Stimulated activated CD4-positive, alpha-beta T cell treated with anti-CD3 and anti-CD28 coated beads, TNF-alpha, amount 100 ng/mL, for 4 hours (primary cell): ENCODE data around the gene RRP15.
"Not testable (repeated sequence)": the region's sequence is repeated elsewhere in the genome, so short reads cannot be mapped to it uniquely, and the experiment has no call there.

Source experiments
- DNase-seq, 3 experiments: peaks; one replicate each; pipeline ENCODE4 v3.0.0-alpha.2; 2020; ENCODE audit warnings: low read depth in 3 of 3

RRP15 gene

DNA sequence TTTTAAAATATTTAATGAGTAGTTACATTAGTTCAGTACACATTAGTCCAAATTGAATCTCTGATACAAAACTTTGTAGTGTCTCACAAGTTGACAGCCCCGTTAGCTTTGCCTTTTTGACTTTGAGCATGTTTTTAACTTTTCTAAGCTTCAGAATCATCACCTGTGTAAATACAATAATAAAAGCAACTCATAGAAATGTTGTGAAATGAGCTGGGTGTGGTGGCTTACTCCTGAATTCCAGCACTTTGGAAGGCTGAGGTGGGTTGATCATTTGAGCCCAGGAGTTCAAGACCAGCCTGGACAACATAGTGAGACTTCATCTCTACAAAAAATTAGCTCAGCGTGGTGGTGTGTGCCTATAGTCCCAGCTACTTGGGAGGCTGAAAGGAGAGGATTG, 11.1 kb downstream of the RRP15 start:
- DNase-seq, result no peak

DNA sequence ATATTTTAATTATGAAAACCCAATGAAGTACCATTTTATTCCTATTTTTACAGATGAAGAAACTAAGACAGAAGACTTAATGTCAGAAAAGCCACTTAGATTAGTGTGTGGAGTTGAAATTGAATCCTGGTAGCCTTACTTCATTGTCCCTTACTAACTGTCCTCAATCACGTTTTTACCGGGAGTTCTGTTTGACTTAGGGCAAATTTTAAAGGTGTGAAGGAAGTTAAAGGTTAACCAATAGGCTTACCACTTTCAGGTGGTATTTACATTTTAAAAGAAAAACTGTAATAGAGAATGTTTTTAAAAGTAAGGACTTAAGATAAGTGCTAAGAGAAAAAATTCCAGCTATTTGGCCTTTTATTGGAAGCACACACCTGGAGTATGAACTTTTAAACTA, 12.4 kb downstream of the RRP15 start:
- DNase-seq, result no peak

GRCh38 chr1:218297867-218298266, 12.8 kb downstream of the RRP15 start:
- no peak for DNase-seq

DNA sequence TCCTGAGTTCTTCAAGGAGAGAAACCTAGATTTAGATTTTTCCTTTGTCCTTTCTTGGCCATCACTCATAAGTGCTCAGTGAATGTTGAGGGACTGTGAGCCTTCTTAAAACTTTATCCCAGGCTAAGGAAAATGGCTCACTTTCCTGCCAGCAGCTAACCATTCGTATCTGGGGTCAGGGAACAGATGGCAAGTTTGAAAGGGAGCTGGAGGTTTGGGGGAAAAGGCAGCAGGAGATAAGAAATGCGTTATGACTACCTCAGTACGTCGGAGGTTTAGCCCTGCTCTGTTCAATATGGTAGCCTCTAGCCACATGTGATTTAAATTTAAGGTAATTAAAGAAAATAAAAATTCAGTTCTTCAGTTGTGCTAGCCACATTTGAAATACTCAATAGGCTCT, 13.3 kb downstream of the RRP15 start:
- no peak for DNase-seq

DNA sequence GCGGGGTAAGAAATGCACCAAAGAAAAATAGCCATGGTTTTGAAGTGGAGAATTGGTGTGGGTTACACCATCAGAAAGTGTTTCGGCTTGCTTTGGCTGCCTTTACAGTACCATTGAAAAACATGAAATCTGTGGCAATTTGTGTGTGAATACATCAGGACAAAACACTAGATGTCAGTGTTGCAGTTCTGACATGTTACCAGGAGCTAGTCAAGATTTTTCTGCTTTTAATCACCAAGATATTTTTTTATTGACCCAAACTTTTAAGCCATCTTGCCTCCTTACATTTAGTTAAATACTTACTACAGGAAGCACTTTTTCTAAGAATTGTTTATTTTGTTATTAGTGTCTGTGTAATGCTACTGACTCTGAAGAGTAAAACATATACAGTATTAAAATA, 14.3 kb downstream of the RRP15 start:
- no peak for DNase-seq

GRCh38 chr1:218301217-218301616, 16.1 kb downstream of the RRP15 start:
- DNase-seq, result no peak

- no peak for DNase-seq
Observed at GRCh38 chr1:218302155-218302554, 17.1 kb downstream of the RRP15 start.

DNA sequence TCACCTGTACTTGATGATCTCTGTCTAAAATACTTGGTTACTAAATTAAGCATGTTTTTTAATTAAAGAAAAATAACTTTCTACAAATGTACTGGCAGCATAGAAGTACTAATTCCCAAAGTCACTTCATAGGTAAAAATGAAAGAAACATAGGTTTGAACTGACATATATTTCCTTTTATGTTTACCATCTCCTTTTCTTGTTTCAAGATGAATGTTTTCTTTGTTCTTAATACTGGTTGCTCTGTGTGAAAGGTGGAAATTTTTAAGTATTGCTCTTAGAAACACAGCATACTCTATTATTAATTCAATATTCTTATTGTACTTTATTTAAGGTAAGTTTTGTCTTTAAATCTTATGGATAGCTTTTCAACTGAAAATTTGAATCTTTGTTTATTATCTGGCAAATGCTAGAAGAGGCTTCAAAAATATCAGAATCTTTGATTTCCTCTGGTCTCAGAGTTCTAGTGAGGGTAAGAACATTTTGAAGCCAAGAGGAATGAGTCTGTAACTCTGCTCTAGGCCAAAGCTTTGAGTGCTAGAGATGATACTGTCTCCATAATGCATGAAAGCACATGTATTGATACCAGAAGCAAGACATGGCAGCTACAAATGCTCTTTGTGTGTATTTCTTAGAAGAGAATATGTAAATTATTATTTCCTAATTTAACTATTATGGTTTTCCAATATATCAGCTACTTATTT, 18.2 kb downstream of the RRP15 start:
- no peak for DNase-seq

DNA sequence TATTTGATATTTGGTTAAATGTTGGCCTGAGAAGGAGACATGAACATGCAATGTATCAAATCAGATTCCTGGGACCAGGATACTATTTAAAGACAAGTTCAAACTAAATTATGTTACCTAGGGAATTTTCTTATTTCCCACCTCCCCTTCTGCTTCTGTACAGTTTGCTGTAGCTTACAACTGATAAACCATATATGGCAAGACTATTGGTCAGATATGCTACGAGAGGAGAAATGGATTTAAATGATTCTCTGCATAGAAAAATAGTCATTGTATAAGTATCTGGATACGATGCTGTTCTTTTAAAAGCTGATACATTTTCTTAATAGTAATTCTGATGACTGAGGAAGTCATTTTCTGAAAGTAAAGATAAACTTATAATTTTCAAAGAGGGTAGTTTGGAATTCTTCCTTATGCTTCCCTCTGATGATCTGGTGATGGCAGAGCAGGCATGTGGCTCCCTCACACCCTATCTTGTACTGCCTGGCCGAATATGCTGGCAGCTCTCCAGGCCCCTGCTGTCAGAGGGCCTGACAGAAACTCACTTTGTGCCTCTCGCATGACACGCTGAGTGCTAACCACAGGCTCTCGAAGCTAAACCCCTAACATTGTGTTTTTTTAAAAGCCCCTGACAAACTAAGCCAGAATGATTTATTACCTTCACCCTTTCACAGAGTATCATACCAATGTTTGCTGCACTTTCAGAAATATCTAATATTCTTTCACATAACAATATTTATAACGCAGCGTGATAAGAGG, 19.4 kb downstream of the RRP15 start:
- DNase-seq, result no peak

GRCh38 chr1:218305472-218306064, 20.5 kb downstream of the RRP15 start:
- DNase-seq, result no peak

DNA sequence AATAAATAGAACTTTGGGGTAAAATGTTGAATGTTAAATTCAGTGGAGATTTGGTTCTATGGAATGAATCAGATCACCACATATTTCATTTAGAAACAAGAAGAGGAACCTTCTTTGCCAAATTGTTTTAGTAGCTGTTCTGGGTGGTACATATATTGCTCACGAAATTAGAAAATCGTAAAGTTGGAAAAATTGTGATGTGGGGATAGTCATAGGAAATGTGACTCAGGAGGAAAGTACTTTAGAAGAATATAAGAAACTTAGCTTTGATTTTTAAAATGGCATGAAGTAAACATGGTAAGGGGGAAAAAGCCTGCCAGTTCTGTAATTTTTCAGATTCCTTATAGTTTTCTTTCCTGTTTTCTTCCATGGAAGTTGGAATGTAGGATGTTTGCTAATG, 27.4 kb downstream of the RRP15 start:
- DNase-seq, result no peak

DNA sequence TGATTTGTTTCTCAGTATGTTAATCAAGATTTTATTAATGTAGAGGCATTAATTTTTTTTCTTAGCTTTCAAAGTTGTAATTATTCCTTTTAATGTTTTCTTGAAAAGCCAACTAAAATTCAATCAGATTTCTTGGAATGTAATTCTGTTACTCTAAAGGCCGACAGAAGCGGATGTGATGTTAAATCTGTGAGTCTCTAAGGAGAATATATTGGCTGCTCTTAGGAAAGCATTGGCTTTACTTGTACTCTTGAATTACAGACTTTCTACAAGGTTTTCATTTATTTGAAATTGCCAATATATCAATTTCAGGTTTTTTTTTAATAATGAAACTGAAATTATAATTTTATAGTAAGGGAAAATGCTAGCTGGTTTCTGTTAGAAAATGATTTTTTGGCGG, 29.2 kb downstream of the RRP15 start:
- DNase-seq, result no peak

- DNase-seq, result no peak
Observed at GRCh38 chr1:218315638-218316037, 30.5 kb downstream of the RRP15 start.

DNA sequence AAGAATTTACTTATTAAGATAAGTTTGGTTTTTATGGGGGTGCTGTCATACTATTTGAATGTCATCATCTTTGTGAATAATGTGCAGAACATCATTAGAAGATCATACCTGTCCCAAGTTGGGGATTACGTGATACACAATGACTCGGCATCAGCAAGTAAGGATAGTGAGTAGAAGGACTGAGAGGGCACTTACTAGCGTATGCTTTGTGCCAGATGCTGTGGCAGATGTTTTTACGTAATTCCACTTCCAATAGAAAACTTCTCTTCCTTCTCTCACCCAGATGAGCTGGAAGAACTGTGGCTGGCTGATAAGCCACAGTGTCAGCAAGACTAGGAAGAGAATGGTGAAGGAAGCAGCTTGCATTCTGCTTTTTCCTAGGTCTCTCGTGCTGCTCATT, 32.0 kb downstream of the RRP15 start:
- DNase-seq, result no peak

DNA sequence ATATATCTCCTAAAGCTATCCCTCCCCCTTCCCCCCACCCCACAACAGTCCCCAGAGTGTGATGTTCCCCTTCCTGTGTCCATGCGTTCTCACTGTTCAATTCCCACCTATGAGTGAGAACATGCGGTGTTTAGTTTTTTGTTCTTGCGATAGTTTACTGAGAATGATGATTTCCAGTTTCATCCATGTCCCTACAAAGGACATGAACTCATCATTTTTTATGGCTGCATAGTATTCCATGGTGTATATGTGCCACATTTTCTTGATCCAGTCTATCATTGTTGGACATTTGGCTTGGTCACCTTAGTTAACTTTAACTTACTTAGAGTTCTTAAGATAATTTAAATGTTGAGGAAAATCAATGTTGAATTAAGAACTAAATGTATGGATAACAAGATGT, 35.1 kb downstream of the RRP15 start:
- DNase-seq, result not testable (repeated sequence)

DNA sequence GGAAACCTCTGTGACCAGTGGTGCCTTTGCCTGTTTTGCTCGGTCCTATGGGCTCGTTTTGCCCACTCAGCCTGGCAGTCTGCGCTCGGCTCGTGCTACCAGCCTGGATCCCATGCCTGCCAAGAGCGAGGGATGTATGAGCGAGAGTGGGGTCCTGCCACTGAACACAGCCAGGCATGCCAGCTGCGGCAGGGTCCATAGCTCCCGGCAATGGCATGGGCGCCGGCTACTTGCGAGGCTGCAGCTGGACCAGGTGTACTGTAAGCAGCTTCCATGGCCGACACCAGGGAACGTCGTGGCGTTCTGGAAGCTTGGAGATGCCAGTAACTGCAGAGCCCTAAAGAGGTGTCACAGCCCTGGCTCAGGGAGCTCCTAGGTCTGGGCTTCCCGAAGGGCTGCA, 37.7 kb downstream of the RRP15 start:
- DNase-seq, result no peak

DNA sequence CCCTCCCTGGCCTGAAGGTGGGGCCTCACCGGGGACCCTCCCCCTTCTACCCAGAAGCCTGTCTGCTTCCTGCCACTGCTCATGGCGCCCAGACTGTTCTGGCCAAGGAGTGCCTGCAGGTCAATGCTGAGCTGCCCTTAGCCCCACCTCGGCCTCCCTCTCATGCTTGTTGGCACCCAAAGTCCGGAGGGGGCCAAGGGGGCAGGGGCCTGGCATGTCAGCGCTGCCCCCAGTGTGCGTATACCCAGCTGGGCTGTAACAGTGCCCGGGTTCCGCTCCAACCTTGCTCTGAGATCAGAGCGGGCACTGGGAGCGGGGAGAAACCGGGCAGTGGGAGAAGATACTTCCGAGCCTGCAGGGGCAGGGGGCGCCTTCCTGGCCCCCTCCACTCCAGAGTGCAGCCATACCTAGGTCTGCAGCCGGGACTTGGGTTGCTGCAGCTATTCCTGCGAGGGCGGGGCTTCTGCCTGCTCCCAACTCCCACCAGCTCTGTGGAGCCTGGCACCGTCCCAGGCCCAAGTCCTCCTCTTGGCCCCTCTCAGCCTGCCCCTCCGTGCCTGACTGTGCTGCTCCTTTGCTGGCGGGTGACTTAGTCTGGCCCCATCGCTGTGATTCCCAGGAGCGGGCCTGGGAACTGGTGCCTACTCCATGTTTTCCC, 38.6 kb downstream of the RRP15 start:
- no peak for DNase-seq

GRCh38 chr1:218324226-218324580, 39.1 kb downstream of the RRP15 start:
- DNase-seq, result no peak

- no peak for DNase-seq
Observed at GRCh38 chr1:218328769-218329168, 43.7 kb downstream of the RRP15 start.

DNA sequence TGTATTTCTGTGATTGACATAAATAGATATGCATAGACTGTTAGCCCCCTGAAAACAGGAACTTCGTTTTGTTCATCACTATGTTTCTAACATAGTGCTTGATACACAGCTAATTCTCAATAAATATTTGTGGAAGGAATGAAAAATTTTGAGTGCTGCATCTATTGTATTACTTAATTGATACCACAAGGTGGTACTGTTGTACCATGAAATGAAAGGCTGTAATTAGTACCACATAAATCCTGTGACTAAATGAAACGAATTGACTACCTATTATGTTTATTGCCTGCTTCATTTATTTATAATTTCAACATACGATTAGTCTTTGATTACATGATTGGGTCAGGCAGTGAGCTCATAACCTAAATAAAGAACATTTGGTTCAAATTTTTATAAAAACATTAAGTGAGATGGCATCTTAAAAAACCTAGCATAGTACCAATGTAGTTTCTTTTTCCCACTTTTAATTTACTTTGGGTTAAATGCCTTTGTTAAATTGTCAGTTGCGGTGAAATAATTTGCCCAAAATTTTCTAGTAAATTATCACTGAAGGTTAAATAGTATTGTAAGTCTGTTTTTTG, 45.0 kb downstream of the RRP15 start:
- DNase-seq, result no peak

- no peak for DNase-seq
Observed at GRCh38 chr1:218332416-218332815, 47.3 kb downstream of the RRP15 start.

GRCh38 chr1:218336328-218336727, 51.2 kb downstream of the RRP15 start:
- no peak for DNase-seq
